KMS-11 (cell line): ENCODE data around the gene PSTPIP2.

Source experiments
- H2AFZ ChIP-seq: fragments of 200-600 bp; sonication (generic); 2 replicates; pipeline ENCODE4 v1.6.1; 2016; ENCODE audit warnings: antibody characterized with exemption, mixed run types, low read depth
- H3K27ac ChIP-seq: fragments of 200-600 bp; sonication (generic); 2 replicates; pipeline ENCODE4 v1.6.1; 2016; ENCODE audit warnings: mild to moderate bottlenecking, mixed run types
- H3K27me3 ChIP-seq: fragments of 200-600 bp; sonication (generic); 2 replicates; pipeline ENCODE4 v1.6.1; 2017; ENCODE audit warnings: mild to moderate bottlenecking, low read depth, mixed run types, moderate library complexity; ENCODE audit not compliant: insufficient read depth
- H3K36me3 ChIP-seq: fragments of 200-600 bp; sonication (generic); 2 replicates; pipeline ENCODE4 v1.6.1; 2017; ENCODE audit warnings: mild to moderate bottlenecking, mixed run types; ENCODE audit not compliant: insufficient read depth
- H3K4me1 ChIP-seq: fragments of 200-600 bp; sonication (generic); 2 replicates; pipeline ENCODE4 v1.6.1; 2016; ENCODE audit warnings: mild to moderate bottlenecking, low read depth, mixed run types; ENCODE audit not compliant: poor library complexity, severe bottlenecking
- H3K4me2 ChIP-seq: fragments of 200-600 bp; sonication (generic); 2 replicates; pipeline ENCODE4 v1.7.0; 2016; ENCODE audit warnings: mild to moderate bottlenecking, mixed run types
- H3K4me3 ChIP-seq: fragments of 200-600 bp; sonication (generic); IDR thresholded peaks from 2 replicates; pipeline ENCODE4 v1.6.1; 2017; ENCODE audit warnings: low read depth, low read length, mixed read lengths; ENCODE audit not compliant: insufficient read depth
- H3K79me2 ChIP-seq: fragments of 200-600 bp; sonication (generic); 2 replicates; pipeline ENCODE4 v1.6.1; 2016; ENCODE audit warnings: low read depth, mixed run types; ENCODE audit not compliant: insufficient read depth
- H3K9ac ChIP-seq: fragments of 200-600 bp; sonication (generic); 2 replicates; pipeline ENCODE4 v1.6.1; 2016; ENCODE audit warnings: mild to moderate bottlenecking, mixed run types
- H4K20me1 ChIP-seq: fragments of 200-600 bp; sonication (generic); 2 replicates; pipeline ENCODE4 v1.6.1; 2016; ENCODE audit warnings: mild to moderate bottlenecking, mixed run types; ENCODE audit not compliant: insufficient read depth
- TF ChIP-seq, protein P1 (sequence below): fragments of 200-600 bp; sonication (generic); conservative IDR thresholded peaks from 2 replicates; pipeline ENCODE4 v1.6.1; 2017; ENCODE audit warnings: low read depth, mild to moderate bottlenecking, antibody characterized with exemption, low read length, moderate library complexity, mixed read lengths

The PSTPIP2 gene

DNA sequence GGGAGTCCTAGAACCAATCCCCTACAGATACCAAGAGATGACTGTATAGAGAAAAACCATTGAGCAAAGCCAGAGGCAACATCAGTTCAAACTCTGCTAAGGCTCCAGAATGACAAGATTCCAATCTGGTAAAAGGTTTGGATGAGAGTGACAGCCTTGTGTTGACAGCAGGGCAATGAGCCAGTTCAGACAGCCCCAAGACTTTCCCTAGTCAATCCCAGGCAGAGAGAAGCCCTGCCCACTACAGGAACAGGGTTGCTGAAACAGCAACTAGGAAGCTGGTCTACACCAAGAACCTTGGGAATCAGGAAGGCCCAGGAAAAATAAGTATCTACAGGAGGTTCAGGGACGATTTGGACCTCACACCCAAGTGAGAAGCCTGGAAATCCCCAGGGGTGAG, 3.3 kb downstream of the PSTPIP2 start:
- Histone ChIP-seq H3K4me1 (no peaks in the 10 kb centered on the region), H3K27me3 (no peaks in the 10 kb centered on the region), H4K20me1 (no peaks in the 10 kb centered on the region), H3K4me3 (no peak overlapping the region), H2AFZ (no peak overlapping the region), H3K79me2 (no peaks in the 10 kb centered on the region), H3K36me3 (no peaks in the 10 kb centered on the region), H3K9ac (no peak overlapping the region), H3K4me2 (no peak overlapping the region), H3K27ac (no peak overlapping the region)
- TF ChIP-seq, protein P1, sequence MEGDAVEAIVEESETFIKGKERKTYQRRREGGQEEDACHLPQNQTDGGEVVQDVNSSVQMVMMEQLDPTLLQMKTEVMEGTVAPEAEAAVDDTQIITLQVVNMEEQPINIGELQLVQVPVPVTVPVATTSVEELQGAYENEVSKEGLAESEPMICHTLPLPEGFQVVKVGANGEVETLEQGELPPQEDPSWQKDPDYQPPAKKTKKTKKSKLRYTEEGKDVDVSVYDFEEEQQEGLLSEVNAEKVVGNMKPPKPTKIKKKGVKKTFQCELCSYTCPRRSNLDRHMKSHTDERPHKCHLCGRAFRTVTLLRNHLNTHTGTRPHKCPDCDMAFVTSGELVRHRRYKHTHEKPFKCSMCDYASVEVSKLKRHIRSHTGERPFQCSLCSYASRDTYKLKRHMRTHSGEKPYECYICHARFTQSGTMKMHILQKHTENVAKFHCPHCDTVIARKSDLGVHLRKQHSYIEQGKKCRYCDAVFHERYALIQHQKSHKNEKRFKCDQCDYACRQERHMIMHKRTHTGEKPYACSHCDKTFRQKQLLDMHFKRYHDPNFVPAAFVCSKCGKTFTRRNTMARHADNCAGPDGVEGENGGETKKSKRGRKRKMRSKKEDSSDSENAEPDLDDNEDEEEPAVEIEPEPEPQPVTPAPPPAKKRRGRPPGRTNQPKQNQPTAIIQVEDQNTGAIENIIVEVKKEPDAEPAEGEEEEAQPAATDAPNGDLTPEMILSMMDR: no peak

DNA sequence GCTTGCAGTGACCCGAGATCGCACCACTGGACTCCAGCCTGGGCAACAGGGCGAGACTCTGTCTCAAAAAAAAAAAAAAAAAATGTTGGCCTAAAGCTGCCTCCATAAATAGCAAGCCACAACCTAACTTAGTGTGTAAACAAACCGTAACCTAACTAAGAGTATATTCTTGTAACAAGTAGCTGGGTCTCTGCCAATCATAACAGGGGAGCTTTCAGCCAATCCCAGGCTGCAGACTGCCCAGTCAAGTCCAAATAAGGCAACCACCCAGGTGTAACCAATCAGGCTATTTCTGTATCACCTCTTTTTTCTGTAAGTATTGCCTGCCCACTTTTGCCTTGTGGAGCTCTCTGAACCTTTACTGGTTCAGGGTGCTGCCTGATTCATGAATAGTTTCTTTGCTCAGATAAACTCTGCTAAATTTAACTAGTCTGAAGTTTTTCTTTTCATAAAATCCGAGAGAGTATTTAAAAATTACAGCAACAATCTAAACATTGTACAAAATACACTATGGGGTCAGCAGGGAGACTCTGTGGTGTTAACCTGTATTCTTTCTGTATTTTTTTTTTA, 4.5 kb downstream of the PSTPIP2 start:
- Histone ChIP-seq H3K27me3 (no peaks in the 10 kb centered on the region), H3K27ac (no peak overlapping the region), H4K20me1 (no peaks in the 10 kb centered on the region), H3K4me3 (no peak overlapping the region), H3K4me1 (peaks cover 8% of the 10 kb centered on the region), H2AFZ (no peak overlapping the region), H3K4me2 (no peak overlapping the region), H3K9ac (no peak overlapping the region), H3K79me2 (no peaks in the 10 kb centered on the region), H3K36me3 (no peaks in the 10 kb centered on the region)
- TF ChIP-seq, protein P1: no peak

DNA sequence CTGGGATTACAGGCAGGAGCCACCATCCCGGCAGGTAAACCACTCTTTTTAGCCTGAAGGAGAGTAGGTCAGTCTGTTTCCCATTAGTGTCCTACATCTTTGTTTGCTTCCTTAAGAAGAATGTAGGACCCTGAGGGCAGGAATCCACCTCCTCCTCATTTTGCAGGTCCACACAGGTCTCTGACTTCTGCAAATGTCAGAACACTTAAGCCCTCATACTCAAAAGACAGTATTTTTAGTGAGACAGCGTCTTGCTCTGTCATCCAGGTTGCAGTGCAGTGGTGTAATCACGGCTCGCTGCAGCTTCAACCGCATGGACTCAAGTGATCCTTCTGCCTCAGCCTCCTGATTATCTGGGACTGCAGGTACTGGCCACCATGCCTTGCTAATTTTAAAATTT, 9.3 kb downstream of the PSTPIP2 start:
- TF ChIP-seq, protein P1: no peak
- Histone ChIP-seq H3K79me2 (no peaks in the 10 kb centered on the region), H3K4me1 (peaks cover 28% of the 10 kb centered on the region), H4K20me1 (no peaks in the 10 kb centered on the region), H3K9ac (no peak overlapping the region), H3K27ac (no peak overlapping the region; the same call in 1 of the 2 replicates), H3K27me3 (no peaks in the 10 kb centered on the region), H3K4me2 (peak overlapping the region; percentile 32; the same call in 1 of the 2 replicates), H3K36me3 (no peaks in the 10 kb centered on the region), H2AFZ (no peak overlapping the region; the same call in 1 of the 2 replicates), H3K4me3 (no peak overlapping the region)

DNA sequence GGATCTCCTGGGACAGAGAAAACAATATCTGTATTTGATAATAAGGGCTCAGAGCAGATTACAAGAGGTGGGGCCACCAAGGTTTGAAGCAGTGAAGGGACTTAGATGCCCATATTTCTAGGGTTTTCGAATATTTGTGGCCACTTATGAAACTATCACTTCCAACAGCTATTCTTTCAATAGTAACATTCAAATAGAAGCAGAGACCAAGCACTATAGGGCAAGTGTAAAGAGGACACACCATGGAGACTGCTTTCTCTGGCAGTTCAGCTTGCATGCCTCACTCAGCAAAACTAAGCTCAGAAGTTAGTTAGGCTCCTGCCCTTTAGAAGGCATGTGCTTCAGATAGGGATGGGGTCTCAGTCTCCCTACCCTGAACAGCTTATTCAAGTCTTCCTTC, 10.3 kb downstream of the PSTPIP2 start:
- TF ChIP-seq, protein P1: no peak
- H3K4me2 ChIP-seq: peak overlapping the region; percentile 32

More for the DNA sequence above, 10.3 kb downstream of the PSTPIP2 start:
- H3K4me1 ChIP-seq: peaks cover 28% of the 10 kb centered on the region
- H3K9ac ChIP-seq: no peak overlapping the region; the same call in 1 of the 2 replicates
- H3K36me3 ChIP-seq: no peaks in the 10 kb centered on the region
- no peak overlapping the region for H3K4me3 ChIP-seq
- H3K27ac ChIP-seq: peak overlapping the region; percentile 23
- H4K20me1 ChIP-seq: no peaks in the 10 kb centered on the region
- H3K79me2 ChIP-seq: no peaks in the 10 kb centered on the region
- H2AFZ ChIP-seq: peak overlapping the region; percentile 35
- H3K27me3 ChIP-seq: no peaks in the 10 kb centered on the region
